Activated CD8-positive, alpha-beta memory T cell treated with anti-CD3 and anti-CD28 coated beads, Interleukin-2, amount 50 U/mL, for 4 hours (primary cell): ENCODE data around the gene CC2D1A.

Source experiments
- DNase-seq: peaks from one replicate; pipeline ENCODE4 v3.0.0-alpha.2; 2020

The CC2D1A gene

DNA sequence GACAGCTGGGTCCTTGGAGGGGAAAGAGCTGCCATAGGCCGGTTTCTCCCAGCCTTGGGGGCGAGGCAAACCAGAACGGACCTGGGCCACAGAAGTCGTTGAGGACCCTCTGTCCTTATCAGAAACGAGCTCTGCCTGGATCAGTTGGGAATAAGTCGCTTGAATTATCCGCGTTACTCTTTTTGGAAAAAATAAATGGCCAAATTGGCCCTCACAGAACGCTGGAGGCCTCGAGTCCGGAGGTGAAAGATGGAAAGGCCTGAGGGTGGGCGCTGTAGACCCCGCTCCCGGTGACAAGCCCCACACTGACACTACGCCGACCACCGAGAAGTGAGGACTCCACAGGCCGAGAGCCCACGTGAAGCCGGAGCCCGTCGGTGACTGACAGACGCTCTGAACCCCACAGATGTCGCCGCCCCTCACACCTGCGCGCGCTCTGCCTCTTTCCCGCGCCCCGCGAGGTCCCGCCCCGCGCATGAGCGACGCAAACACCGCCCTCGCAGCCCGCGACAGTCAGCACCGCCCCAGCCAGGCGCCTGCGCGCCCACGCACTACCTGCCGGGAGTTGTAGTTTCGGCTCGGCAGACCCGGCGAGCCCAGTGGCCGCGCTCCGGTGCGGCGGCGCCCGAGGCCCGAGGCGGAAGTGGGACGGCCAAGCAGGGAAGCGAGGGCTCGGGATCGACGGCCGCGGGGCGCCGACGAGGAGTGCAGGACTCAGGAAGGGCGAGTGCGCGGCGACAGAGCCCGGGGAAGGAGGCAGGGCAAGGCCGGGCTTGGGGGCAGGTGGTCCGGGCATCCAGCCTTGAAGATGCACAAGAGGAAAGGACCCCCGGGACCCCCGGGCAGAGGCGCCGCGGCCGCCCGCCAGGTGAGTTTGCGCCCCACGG lies at the start of gene CC2D1A, which contains the start of gene BRME1:
Gene CC2D1A (plus strand): TSS at position 568 of the 887 bp plus-strand sequence. CDS start 241 bp downstream, at position 809.
Gene BRME1 (minus strand): TSS at position 484 of the 887 bp plus-strand sequence. CDS start 1,225 bp downstream, outside the sequence.
- DNase-seq = peak; percentile 96

GRCh38 chr19:13856497-13856896 lies 49.5 kb upstream of the CC2D1A start:
- DNase-seq = no peak

DNA sequence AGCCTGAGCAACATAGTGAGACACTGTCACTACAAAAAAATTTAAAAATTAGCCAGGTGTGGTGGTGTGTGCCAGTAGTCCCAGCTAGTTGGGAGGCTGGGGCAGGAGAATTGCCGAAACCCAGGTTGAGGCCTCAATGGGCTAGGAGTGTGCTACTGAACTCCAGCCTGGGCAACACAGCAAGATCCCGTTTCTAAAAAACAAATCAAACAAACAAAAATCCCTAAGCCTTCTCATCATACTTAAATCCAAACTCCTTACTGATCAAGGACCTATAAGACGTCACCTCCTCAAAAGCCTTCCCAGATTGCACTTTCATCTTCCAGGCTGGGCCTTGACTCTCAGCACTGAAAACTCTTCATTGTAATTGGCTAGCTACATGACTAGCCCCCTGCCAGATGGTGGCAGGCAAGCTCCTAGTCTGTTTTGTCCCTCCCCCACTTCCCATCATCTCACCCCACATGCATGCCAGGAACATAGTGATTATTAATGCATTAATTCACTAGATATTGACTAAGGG lies 46.6 kb upstream of the CC2D1A start:
- no peak for DNase-seq

GRCh38 chr19:13860679-13861391 lies 45.2 kb upstream of the CC2D1A start:
- DNase-seq = no peak

DNA sequence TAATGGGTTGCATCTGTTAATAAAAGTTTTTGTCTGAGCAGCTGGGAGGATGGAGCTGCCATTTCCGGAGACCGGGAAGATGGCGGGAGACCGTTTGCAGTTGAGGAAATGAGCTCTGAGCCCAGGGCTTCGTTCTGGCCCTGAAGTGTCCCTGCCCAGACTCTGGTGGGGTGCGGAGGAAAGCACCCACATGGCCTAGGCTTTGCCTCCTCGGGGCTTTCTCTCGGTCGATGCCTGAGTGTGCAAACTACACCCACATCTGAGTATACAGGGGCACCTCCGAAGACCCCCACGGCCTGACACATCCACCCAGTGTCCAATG lies 44.6 kb upstream of the CC2D1A start:
- DNase-seq = peak; percentile 60

GRCh38 chr19:13861714-13862531 lies 44.1 kb upstream of the CC2D1A start:
- DNase-seq = peak; percentile 87

GRCh38 chr19:13864046-13864666 lies 41.8 kb upstream of the CC2D1A start:
- DNase-seq = no peak

GRCh38 chr19:13864667-13865570 lies 41.1 kb upstream of the CC2D1A start:
- DNase-seq = no peak

DNA sequence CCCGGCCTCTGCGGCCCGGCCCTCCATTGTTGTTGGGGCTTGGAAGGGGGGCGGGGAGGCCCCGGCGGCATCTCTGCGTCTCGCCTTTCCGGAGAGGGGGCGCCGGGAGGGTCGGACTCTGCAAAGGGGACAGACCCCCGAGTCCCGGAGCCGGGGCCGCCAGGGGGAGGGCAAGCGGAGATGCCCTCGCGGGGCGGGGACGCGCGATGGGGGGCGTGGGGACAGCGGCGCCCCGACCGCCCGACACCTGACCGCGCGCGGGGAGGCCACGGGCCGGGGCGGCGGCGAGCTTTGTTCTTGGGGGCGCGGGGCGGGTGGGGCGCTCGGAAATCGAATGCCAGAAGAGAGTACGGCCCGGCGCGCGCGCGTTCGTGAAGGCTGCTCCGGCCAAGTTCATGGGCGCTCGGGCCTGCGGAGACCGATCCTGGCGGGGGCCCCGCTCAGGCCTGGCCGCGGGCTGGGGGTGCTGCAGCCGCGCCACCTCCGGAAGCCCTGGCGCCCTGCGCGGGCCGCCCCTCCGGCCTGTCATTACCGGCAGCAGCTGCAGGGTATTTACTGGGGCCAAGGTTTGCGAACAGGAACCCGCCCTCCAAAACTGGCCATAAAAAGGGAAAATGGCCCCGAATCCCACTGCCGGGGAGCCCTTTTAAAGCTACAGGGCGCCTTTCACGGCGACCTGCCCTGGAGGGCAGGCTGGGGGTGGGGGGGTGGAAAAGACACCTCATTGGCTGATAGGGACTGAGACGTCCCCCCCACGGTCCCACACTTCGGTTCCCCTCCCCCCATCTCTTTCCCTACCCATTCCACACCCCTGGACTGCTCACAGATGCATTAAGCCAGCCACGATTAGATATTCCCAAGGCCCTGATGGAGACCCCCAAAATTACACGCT lies 40.2 kb upstream of the CC2D1A start:
- DNase-seq = no peak

DNA sequence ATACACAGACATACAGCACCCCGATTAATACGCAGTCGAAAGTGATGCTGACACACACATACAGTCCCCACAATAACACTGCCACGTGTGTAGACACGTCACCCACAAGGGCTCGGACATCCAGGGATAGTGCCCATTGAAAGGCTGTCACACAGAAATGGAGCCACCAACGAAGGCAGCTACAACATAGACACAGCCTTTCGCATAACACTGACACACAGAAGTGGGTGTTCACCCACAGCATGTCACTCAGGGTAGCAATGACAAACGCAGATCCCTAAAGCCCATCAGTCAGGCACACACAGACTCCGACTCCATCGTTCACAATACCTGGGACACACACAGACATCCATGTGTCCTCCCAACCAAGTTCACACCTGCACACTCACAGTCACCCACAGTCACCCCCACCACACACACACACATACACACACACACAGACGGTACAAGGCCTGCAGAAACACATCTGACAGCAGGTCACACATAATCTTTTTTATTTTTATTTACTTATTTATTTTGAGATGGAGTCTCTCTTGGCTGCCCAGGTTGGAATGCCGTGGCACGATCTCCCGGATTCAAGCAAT lies 39.4 kb upstream of the CC2D1A start:
- no peak for DNase-seq

- no peak for DNase-seq
Measured at GRCh38 chr19:13868663-13869062, 37.3 kb upstream of the CC2D1A start.

- no peak for DNase-seq
Measured at GRCh38 chr19:13869281-13869680, 36.7 kb upstream of the CC2D1A start.

DNA sequence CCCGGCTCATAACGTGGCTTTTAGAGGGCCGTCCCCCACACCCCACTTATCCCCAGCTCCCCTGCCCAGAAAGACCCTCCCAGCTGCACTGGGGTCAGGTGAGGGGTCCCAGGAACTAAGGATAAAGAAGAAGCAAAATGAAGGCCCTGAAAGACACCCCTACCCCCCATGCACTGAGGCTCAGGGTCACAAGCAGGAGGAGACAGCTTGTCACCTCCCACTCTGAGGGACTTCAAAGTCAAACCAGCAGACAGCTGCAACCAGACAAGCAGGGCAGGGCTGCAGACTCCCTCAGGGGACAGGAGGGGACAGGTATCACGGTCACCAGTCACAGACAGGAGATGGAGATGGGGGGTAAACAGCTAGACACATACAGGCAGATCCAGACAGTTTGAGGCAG lies 35.1 kb upstream of the CC2D1A start:
- no peak for DNase-seq

- DNase-seq = no peak
Measured at GRCh38 chr19:13872339-13872694, 33.7 kb upstream of the CC2D1A start.

- peak; percentile 54 for DNase-seq
Measured at GRCh38 chr19:13872695-13873389, 33.2 kb upstream of the CC2D1A start.

GRCh38 chr19:13873834-13874515 lies 32.0 kb upstream of the CC2D1A start:
- DNase-seq = no peak

DNA sequence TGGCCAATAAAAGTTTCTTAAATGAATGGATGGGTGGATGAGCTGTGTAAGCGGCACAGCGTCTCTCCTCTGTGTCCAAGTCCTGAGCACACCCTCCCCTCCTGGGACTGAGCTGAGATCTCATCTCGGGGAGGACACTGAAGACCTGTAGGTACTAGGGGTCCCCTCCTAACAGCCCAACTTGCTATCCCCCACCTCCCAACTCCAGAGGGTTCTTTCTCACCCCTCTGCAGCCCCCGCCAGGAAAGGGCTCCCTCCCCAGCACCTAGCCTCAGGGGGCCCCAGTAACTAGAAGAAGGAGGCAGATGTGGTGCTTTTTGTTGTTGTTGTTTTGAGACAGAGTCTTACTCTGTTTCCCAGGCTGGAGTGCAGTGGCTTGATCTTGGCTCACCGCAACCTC lies 30.2 kb upstream of the CC2D1A start:
- DNase-seq = no peak

- DNase-seq = no peak
Measured at GRCh38 chr19:13876834-13877233, 29.2 kb upstream of the CC2D1A start, which contains the start of gene NANOS3. Gene NANOS3, plus strand, starts transcription at chr19:13877134. Its CDS starts 115 bp downstream, at chr19:13877249.

DNA sequence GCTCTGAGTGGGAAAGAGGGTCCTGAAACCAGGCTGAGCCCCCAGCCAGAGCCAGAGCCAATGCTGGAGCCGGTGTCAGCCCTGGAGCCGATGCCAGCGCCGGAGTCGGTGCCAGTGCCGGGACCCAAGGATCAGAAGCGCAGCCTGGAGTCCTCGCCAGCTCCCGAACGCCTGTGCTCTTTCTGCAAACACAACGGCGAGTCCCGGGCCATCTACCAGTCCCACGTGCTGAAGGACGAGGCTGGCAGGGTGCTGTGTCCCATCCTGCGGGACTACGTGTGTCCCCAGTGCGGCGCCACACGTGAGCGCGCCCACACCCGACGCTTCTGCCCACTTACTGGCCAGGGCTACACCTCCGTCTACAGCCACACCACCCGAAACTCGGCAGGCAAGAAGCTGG lies 28.7 kb upstream of the CC2D1A start:
- DNase-seq = no peak
